DOHH2 (cell line): ENCODE data around the gene MAMDC2.

Experiments
- EZH2phosphoT487 ChIP-seq: fragments of 200-600 bp; sonication (generic); IDR thresholded peaks from 2 replicates; pipeline ENCODE4 v1.6.1; 2017; ENCODE audit warnings: borderline replicate concordance, mild to moderate bottlenecking, antibody characterized with exemption, low read length, moderate library complexity, mixed read lengths
- TF ChIP-seq, protein P1 (sequence below): fragments of 200-600 bp; sonication (generic); IDR thresholded peaks from one replicate; pipeline ENCODE4 v1.5.1; 2014; ENCODE audit warnings: antibody characterized with exemption, mild to moderate bottlenecking, low read depth, low read length; ENCODE audit not compliant: poor library complexity, severe bottlenecking

DNA sequence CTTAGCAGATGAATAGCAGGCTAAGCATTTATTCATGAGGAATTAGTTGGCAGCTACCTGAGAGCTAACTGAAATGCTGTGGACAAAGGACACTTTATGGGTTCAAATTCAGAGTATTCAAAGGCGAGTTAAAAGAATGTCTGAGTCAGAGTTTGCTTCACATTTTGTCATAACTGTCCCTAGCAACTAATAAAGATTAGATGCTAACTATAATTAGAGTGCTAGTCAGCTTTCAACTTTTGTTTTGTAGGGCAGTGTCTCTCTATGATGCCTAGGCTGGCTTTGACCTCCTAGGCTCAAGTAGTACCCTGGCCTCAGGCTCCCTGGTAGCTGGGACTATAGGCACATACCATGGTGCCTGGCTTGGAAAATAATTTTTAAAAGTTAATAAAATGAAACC lies 219.8 kb downstream of the MAMDC2 start:
- TF ChIP-seq, protein P1, sequence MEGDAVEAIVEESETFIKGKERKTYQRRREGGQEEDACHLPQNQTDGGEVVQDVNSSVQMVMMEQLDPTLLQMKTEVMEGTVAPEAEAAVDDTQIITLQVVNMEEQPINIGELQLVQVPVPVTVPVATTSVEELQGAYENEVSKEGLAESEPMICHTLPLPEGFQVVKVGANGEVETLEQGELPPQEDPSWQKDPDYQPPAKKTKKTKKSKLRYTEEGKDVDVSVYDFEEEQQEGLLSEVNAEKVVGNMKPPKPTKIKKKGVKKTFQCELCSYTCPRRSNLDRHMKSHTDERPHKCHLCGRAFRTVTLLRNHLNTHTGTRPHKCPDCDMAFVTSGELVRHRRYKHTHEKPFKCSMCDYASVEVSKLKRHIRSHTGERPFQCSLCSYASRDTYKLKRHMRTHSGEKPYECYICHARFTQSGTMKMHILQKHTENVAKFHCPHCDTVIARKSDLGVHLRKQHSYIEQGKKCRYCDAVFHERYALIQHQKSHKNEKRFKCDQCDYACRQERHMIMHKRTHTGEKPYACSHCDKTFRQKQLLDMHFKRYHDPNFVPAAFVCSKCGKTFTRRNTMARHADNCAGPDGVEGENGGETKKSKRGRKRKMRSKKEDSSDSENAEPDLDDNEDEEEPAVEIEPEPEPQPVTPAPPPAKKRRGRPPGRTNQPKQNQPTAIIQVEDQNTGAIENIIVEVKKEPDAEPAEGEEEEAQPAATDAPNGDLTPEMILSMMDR = no peak
- no peak for TF ChIP-seq EZH2phosphoT487
